ENCODE results near the gene IBA57.

Gene IBA57

DNA sequence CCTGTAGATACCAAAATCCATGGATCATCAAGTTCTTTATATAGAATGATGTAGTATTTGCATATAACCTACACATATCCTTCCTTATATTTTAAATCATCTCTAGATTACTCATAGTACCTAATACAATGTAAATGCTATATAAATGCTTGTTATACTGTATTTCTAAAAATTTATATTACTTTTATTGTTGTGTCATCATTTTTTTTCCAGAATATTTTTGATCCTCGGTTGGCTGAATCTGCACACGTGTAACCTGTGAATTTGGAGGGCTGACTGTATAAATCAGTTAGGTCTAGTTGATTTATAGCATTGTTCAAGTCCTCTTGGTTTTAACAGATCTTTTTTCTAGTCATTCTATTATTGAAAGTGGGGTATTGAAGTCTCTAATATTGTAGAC, 65.6 kb downstream of the IBA57 start:
- H3K27ac ChIP-seq: no peak overlapping the region
- TF ChIP-seq, protein P1, sequence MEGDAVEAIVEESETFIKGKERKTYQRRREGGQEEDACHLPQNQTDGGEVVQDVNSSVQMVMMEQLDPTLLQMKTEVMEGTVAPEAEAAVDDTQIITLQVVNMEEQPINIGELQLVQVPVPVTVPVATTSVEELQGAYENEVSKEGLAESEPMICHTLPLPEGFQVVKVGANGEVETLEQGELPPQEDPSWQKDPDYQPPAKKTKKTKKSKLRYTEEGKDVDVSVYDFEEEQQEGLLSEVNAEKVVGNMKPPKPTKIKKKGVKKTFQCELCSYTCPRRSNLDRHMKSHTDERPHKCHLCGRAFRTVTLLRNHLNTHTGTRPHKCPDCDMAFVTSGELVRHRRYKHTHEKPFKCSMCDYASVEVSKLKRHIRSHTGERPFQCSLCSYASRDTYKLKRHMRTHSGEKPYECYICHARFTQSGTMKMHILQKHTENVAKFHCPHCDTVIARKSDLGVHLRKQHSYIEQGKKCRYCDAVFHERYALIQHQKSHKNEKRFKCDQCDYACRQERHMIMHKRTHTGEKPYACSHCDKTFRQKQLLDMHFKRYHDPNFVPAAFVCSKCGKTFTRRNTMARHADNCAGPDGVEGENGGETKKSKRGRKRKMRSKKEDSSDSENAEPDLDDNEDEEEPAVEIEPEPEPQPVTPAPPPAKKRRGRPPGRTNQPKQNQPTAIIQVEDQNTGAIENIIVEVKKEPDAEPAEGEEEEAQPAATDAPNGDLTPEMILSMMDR (conservative IDR thresholded peaks at IDR 0.05): no peak
